ENCODE results near the gene ANGEL1.

The ANGEL1 gene

DNA sequence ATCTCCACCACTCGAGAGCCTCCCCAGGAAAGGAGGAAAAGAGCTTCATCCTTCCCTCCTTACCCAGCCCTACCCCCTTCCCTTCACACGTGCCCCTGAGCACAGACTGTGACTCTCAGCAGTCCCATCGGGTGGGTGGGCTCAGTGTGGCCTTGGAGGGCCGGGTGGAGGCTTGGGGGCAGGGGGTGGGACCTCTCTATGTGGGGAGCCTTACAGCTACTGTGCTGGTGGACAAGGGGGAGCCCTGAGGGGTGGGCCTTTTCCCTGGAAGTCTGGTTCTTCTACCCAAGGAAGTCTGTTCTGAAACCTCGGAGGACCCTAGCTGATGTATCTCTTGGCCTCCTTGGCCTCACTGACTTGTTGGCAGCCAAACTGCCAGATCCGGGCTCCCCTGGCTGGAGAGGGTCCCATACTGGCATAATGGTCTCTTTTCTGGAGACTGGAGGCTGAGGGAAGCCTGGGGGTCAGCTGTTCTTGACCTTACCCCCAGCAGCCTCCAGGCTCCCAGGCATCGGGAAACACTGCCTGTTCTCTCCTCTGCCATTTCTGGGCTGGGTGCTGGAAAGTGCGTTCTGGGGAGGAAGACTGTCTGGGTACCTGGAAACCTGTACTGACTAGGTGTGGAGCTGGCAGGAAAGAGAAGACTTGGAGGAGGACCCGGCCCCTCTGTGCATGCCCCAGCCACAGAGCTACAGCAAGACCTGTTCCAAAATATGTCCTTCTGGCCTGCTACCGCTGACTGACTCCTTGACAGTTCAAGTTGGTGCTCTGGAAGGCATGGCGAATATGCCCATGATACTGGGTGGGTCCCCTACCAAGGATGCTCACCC, 43.8 kb downstream of the ANGEL1 start:
- ATAC-seq, result no peak
- TF ChIP-seq, protein P1, sequence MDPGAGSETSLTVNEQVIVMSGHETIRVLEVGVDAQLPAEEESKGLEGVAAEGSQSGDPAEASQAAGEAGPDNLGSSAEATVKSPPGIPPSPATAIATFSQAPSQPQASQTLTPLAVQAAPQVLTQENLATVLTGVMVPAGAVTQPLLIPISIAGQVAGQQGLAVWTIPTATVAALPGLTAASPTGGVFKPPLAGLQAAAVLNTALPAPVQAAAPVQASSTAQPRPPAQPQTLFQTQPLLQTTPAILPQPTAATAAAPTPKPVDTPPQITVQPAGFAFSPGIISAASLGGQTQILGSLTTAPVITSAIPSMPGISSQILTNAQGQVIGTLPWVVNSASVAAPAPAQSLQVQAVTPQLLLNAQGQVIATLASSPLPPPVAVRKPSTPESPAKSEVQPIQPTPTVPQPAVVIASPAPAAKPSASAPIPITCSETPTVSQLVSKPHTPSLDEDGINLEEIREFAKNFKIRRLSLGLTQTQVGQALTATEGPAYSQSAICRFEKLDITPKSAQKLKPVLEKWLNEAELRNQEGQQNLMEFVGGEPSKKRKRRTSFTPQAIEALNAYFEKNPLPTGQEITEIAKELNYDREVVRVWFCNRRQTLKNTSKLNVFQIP (CRISPR knock-in tag; IDR thresholded peaks at IDR 0.05; ENCODE audit: borderline replicate concordance, low read depth), result no peak
- TF ChIP-seq ZFP3 (CRISPR knock-in tag; IDR thresholded peaks at IDR 0.05) (no peak), TOX (CRISPR knock-in tag; IDR thresholded peaks at IDR 0.05; ENCODE audit: borderline replicate concordance) (no peak), OSR1 (CRISPR knock-in tag; IDR thresholded peaks at IDR 0.05) (no peak), PPARA (CRISPR knock-in tag; IDR thresholded peaks at IDR 0.05; ENCODE audit: borderline replicate concordance) (no peak), ZNF70 (CRISPR knock-in tag; IDR thresholded peaks at IDR 0.05) (no peak), ZFP30 (CRISPR knock-in tag; IDR thresholded peaks at IDR 0.05) (no peak), CSDC2 (CRISPR knock-in tag; IDR thresholded peaks at IDR 0.05) (no peak)
- TF ChIP-seq, protein P2, sequence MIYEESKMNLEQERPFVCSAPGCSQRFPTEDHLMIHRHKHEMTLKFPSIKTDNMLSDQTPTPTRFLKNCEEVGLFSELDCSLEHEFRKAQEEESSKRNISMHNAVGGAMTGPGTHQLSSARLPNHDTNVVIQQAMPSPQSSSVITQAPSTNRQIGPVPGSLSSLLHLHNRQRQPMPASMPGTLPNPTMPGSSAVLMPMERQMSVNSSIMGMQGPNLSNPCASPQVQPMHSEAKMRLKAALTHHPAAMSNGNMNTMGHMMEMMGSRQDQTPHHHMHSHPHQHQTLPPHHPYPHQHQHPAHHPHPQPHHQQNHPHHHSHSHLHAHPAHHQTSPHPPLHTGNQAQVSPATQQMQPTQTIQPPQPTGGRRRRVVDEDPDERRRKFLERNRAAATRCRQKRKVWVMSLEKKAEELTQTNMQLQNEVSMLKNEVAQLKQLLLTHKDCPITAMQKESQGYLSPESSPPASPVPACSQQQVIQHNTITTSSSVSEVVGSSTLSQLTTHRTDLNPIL (CRISPR knock-in tag; IDR thresholded peaks at IDR 0.05; ENCODE audit: low read depth), result no peak
- TF ChIP-seq, protein P3, sequence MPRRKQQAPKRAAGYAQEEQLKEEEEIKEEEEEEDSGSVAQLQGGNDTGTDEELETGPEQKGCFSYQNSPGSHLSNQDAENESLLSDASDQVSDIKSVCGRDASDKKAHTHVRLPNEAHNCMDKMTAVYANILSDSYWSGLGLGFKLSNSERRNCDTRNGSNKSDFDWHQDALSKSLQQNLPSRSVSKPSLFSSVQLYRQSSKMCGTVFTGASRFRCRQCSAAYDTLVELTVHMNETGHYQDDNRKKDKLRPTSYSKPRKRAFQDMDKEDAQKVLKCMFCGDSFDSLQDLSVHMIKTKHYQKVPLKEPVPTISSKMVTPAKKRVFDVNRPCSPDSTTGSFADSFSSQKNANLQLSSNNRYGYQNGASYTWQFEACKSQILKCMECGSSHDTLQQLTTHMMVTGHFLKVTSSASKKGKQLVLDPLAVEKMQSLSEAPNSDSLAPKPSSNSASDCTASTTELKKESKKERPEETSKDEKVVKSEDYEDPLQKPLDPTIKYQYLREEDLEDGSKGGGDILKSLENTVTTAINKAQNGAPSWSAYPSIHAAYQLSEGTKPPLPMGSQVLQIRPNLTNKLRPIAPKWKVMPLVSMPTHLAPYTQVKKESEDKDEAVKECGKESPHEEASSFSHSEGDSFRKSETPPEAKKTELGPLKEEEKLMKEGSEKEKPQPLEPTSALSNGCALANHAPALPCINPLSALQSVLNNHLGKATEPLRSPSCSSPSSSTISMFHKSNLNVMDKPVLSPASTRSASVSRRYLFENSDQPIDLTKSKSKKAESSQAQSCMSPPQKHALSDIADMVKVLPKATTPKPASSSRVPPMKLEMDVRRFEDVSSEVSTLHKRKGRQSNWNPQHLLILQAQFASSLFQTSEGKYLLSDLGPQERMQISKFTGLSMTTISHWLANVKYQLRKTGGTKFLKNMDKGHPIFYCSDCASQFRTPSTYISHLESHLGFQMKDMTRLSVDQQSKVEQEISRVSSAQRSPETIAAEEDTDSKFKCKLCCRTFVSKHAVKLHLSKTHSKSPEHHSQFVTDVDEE (CRISPR knock-in tag; IDR thresholded peaks at IDR 0.05), result no peak

DNA sequence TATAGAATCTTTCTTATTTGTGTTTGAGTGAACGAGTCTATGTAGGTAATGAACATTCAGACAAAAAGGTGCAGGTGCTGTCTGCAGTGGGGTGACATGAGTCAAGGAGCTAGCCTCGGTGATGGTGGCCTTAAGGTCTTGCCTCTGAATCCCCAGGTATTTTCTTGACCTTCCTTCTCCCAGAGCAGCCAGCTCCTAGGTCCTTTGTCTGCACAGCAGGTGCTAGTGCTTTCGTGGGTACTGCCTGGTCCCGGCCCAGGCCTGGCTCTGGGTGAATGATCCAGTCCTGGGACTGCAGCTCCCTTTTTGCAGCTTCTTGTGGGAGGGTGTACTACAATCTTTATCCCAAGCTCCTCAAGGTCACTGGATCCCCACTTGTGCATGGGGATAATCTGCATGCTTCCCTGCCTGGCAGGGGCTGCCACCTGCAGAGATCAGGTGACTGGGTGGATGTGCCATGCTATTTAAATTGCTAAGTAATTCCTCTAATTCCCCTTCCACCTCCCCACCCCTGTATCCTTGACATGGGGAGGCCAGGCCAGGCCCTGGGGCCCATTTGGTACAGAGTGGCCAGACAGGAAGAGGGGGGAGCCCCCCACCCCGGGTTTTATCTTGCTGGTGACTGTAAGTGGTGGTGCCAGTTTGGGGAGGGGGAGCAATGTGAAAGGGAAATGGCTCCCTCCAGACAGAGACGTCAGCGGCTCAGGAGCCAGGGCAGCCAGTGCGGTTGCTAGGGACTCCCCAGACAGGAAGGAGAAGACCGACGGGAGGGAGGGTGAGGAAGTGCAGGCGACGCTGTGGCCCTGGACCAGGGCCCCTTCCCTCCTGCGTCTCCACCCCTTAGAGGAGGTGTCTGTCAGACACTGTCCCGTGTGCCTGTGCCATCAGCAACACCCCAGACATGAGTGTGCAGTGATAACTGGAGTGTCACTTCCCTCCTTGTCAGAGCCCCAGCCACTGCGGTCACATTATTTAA, 44.7 kb downstream of the ANGEL1 start:
- TF ChIP-seq ZC3H10 (CRISPR knock-in tag; IDR thresholded peaks at IDR 0.05) (no peak), TOX (CRISPR knock-in tag; IDR thresholded peaks at IDR 0.05; ENCODE audit: borderline replicate concordance) (no peak), OSR1 (CRISPR knock-in tag; IDR thresholded peaks at IDR 0.05) (no peak), SNAI2 (CRISPR knock-in tag; IDR thresholded peaks at IDR 0.05) (no peak), RARB (CRISPR knock-in tag; IDR thresholded peaks at IDR 0.05) (no peak), ZNF70 (CRISPR knock-in tag; IDR thresholded peaks at IDR 0.05) (no peak), ZNF565 (CRISPR knock-in tag; conservative IDR thresholded peaks at IDR 0.05; ENCODE audit: low read depth) (no peak), TCF4 (CRISPR knock-in tag; IDR thresholded peaks at IDR 0.05; ENCODE audit: borderline replicate concordance) (no peak), PPARA (CRISPR knock-in tag; IDR thresholded peaks at IDR 0.05; ENCODE audit: borderline replicate concordance) (no peak), ISL1 (CRISPR knock-in tag; IDR thresholded peaks at IDR 0.05) (no peak), ZNF8 (CRISPR knock-in tag; IDR thresholded peaks at IDR 0.05) (no peak), BACH2 (CRISPR knock-in tag; IDR thresholded peaks at IDR 0.05; ENCODE audit: borderline replicate concordance) (no peak), ZFP30 (CRISPR knock-in tag; IDR thresholded peaks at IDR 0.05) (no peak), ZFP3 (CRISPR knock-in tag; IDR thresholded peaks at IDR 0.05) (no peak), CSDC2 (CRISPR knock-in tag; IDR thresholded peaks at IDR 0.05) (no peak), ARNTL (CRISPR knock-in tag; IDR thresholded peaks at IDR 0.05; ENCODE audit: borderline replicate concordance, low read depth) (no peak), ESRRG (CRISPR knock-in tag; IDR thresholded peaks at IDR 0.05) (no peak)
- TF ChIP-seq, protein P2 (CRISPR knock-in tag; IDR thresholded peaks at IDR 0.05; ENCODE audit: low read depth), result no peak
- TF ChIP-seq, protein P4, sequence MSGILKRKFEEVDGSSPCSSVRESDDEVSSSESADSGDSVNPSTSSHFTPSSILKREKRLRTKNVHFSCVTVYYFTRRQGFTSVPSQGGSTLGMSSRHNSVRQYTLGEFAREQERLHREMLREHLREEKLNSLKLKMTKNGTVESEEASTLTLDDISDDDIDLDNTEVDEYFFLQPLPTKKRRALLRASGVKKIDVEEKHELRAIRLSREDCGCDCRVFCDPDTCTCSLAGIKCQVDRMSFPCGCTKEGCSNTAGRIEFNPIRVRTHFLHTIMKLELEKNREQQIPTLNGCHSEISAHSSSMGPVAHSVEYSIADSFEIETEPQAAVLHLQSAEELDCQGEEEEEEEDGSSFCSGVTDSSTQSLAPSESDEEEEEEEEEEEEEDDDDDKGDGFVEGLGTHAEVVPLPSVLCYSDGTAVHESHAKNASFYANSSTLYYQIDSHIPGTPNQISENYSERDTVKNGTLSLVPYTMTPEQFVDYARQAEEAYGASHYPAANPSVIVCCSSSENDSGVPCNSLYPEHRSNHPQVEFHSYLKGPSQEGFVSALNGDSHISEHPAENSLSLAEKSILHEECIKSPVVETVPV (CRISPR knock-in tag; IDR thresholded peaks at IDR 0.05), result no peak
- TF ChIP-seq, protein P5, sequence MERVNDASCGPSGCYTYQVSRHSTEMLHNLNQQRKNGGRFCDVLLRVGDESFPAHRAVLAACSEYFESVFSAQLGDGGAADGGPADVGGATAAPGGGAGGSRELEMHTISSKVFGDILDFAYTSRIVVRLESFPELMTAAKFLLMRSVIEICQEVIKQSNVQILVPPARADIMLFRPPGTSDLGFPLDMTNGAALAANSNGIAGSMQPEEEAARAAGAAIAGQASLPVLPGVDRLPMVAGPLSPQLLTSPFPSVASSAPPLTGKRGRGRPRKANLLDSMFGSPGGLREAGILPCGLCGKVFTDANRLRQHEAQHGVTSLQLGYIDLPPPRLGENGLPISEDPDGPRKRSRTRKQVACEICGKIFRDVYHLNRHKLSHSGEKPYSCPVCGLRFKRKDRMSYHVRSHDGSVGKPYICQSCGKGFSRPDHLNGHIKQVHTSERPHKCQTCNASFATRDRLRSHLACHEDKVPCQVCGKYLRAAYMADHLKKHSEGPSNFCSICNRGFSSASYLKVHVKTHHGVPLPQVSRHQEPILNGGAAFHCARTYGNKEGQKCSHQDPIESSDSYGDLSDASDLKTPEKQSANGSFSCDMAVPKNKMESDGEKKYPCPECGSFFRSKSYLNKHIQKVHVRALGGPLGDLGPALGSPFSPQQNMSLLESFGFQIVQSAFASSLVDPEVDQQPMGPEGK (CRISPR knock-in tag; IDR thresholded peaks at IDR 0.05; ENCODE audit: borderline replicate concordance), result no peak
- no peak for ATAC-seq

Measured in SK-N-SH treated with all-trans-retinoic acid at 6 μM for 48 hours (cell line).